GM12801 (cell line): ENCODE results near the gene QKI.

ENCODE experiments used
- CTCF ChIP-seq: IDR thresholded peaks from one replicate; pipeline ENCODE4 v1.5.1; 2011; ENCODE audit warnings: control low read depth; ENCODE audit not compliant: insufficient read length; ENCODE audit errors: extremely low read depth

The QKI gene

DNA sequence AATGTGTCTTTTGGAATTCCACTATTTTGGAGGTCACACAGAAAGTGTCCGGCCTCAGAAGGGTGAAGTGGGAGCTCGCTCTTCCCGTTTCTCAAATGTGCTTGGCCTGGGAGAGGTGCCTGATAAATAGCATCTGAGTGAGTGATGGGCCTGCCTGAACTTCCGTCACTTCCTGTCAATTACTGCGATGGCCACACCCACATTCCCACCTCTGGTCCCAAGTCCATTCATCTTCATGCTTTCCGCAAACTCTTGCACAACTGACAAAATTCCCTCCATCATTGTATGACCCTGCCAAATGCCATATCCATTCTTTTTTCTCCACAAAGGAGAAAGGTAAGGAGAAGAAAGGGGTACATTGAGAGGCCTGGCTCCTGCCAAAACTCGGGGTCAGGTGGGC, 169.0 kb downstream of the QKI start:
- TF ChIP-seq CTCF = no peak

GRCh38 chr6:163585932-163586437, 171.5 kb downstream of the QKI start:
- TF ChIP-seq CTCF = no peak

DNA sequence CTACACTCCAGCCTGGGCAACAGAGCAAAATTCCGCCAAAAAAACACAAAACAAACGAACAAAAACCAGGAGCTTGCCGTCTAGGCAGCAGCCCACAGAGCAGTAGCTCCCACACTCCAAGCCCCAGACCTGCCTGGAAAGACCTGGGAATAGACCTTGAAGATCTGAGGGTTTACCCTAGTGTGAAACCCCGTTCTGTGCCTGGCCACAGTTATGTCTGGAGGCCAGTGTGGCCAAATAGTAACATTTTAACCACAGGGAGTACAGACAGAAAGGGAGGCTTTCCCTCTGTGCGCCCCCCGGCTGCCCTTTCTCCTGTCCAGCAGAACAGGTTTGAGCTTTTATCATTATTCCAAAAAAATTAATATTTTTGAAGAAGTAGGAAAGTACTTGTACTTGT, 172.4 kb downstream of the QKI start:
- no peak for TF ChIP-seq CTCF

DNA sequence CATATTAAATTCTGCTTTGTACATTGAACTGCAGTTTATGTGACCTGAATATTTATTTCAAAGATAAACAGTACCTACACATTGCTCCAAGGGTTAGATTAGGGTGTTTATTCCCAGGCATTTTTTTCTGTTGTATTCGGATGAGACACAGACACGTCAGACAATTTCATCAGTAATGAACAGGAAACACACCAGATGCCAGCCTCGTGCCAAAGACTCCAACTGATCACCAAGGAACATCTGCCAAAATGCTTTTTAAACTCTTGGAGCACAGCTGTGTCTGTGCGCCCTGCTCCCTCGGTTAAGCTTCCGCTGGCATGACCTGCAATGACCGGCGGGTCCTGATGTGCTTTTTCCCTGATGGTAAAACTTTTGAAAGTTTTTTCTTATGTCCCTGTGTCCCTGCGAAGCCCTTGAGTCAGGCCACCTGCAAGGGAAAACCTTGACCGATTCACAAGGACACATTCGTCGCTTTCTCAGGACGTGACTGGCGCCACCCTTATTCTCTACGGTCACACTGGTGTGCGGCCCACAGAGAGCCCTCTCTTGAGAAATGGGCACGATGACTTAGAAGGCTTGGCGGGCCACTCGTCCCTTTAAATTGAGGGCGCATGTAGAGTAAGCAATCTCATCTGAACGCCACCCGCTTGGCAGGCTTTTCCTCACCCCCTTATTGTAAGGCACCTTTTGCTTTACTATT, 173.9 kb downstream of the QKI start:
- TF ChIP-seq CTCF = no peak

DNA sequence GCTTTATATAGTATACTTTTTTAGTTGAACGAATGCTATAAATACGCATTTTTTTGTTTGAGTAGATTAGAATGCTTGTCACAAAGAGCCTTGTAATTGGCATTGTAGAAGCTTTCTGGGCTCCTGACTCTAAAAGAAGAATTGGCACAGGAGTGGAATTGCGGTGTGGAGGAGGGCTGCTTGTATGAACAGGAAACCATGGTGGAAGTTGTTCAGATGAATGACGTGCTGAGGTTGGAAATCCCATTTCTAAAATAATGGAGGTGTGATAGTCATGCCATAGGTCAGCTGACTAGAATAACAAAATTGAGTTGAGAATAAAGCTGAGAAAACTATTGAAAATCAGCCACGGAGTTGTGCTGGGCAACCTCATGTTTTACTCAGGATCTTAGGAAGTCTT, 174.9 kb downstream of the QKI start:
- TF ChIP-seq CTCF = no peak

DNA sequence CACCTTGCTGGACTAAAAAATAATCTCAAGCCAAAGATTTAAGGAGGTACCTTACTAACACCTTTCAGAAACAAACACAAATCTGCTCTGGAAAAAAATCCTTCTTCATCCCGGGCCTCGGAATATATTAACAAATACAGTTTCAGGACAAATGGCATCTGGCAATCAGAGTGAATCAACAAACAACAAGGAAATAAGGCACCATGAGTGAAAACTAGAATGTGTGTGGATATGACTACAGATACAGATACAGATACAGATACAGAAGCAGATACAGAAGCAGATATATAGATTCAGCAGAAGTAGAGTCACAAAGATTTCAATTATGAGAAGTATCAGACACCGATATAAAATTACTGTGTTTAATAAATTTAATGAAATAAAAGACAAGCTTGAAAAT, 178.4 kb downstream of the QKI start:
- no peak for TF ChIP-seq CTCF

DNA sequence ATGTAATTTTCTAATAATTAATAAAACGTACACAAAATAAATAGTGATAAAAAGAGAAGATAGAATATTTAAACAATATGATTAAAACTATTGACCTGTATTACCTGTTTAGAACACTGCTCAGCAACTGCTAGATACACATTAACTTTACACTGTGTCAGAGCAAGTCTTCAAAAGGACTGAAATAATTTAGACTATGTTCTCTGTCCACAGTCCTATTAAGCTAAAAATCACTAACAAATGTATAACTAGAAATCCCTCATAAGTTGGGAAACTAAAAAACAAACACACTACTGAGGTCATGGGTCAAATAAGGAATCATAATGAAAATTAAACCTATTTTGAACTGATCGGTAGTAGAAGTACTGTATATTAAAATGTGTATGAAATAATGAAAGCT, 181.7 kb downstream of the QKI start:
- no peak for TF ChIP-seq CTCF
